GM12892 (cell line): ENCODE results near the gene RNF213.

Experiments
- POLR2A ChIP-seq: IDR thresholded peaks from 2 replicates; pipeline ENCODE4 v1.6.1; 2011; ENCODE audit warnings: low read depth, low read length, control low read depth
- POLR2AphosphoS5 ChIP-seq: IDR thresholded peaks from 2 replicates; pipeline ENCODE4 v1.6.1; 2011; ENCODE audit warnings: low read depth, low read length, control low read depth

GRCh38 chr17:80319999-80320344 is 59.3 kb downstream of the RNF213 start:
- TF ChIP-seq POLR2AphosphoS5 (no peak), POLR2A (no peak)
